Parathyroid adenoma (tissue), 2 donors: ENCODE measurements around the gene EEF1AKMT4.

Experiments
- H2AFZ ChIP-seq: fragments of 300-600 bp; sonication (generic); one replicate; pipeline ENCODE4 v1.7.0; 2017; ENCODE audit warnings: antibody characterized with exemption, mild to moderate bottlenecking
- H3K27ac ChIP-seq: fragments of 300-600 bp; sonication (generic); one replicate; pipeline ENCODE4 v1.7.0; 2017
- H3K27me3 ChIP-seq: fragments of 300-600 bp; sonication (generic); one replicate; pipeline ENCODE4 v1.7.0; 2017; ENCODE audit warnings: low read length; ENCODE audit not compliant: control insufficient read depth, insufficient read depth
- H3K36me3 ChIP-seq: fragments of 300-600 bp; sonication (generic); one replicate; pipeline ENCODE4 v1.7.0; 2017; ENCODE audit warnings: low read length; ENCODE audit not compliant: control insufficient read depth, insufficient read depth
- H3K4me1 ChIP-seq: fragments of 300-600 bp; sonication (generic); one replicate; pipeline ENCODE4 v1.7.0; 2017; ENCODE audit warnings: control low read depth
- H3K4me2 ChIP-seq: fragments of 300-600 bp; sonication (generic); one replicate; pipeline ENCODE4 v1.7.0; 2017; ENCODE audit warnings: low read length
- H3K4me3 ChIP-seq: fragments of 300-600 bp; sonication (generic); one replicate; pipeline ENCODE4 v1.7.0; 2017; ENCODE audit warnings: low read depth, low read length
- H3K79me2 ChIP-seq: fragments of 300-600 bp; sonication (generic); one replicate; pipeline ENCODE4 v1.7.0; 2017; ENCODE audit warnings: control low read depth
- H3K9ac ChIP-seq: fragments of 300-600 bp; sonication (generic); one replicate; pipeline ENCODE4 v1.7.0; 2017; ENCODE audit warnings: mild to moderate bottlenecking
- H3K9me3 ChIP-seq: fragments of 300-600 bp; sonication (generic); one replicate; pipeline ENCODE4 v1.7.0; 2017; ENCODE audit warnings: low read length; ENCODE audit not compliant: control insufficient read depth
- CTCF ChIP-seq: fragments of 300-600 bp; sonication (generic); IDR thresholded peaks from one replicate; pipeline ENCODE4 v1.7.0; 2017; ENCODE audit warnings: antibody characterized with exemption, mild to moderate bottlenecking
- donor health status: primary hyperparathyroidism.

Gene EEF1AKMT4

GRCh38 chr3:184237211-184237610, 12.3 kb upstream of the EEF1AKMT4 start:
- no peak overlapping the region for H3K27ac ChIP-seq
- no peak overlapping the region for H3K4me2 ChIP-seq
- no peaks in the 10 kb centered on the region for H3K27me3 ChIP-seq
- H3K36me3 ChIP-seq: no peaks in the 10 kb centered on the region
- H3K9ac ChIP-seq: no peak overlapping the region
- no peaks in the 10 kb centered on the region for H3K79me2 ChIP-seq
- no peak for TF ChIP-seq CTCF
- H3K4me1 ChIP-seq: peaks cover 10% of the 10 kb centered on the region
- no peak overlapping the region for H2AFZ ChIP-seq
- H3K9me3 ChIP-seq: no peaks in the 10 kb centered on the region
- H3K4me3 ChIP-seq: no peak overlapping the region

- H3K9ac ChIP-seq: no peak overlapping the region
- H3K4me2 ChIP-seq: no peak overlapping the region
- no peaks in the 10 kb centered on the region for H3K36me3 ChIP-seq
- no peaks in the 10 kb centered on the region for H3K79me2 ChIP-seq
- no peak overlapping the region for H3K4me3 ChIP-seq
- H3K27me3 ChIP-seq: no peaks in the 10 kb centered on the region
- H3K4me1 ChIP-seq: peaks cover 12% of the 10 kb centered on the region
- no peaks in the 10 kb centered on the region for H3K9me3 ChIP-seq
- TF ChIP-seq CTCF: no peak
- no peak overlapping the region for H3K27ac ChIP-seq
- H2AFZ ChIP-seq: no peak overlapping the region
Measured at GRCh38 chr3:184237807-184238206, 11.7 kb upstream of the EEF1AKMT4 start.

GRCh38 chr3:184238246-184238818, 11.1 kb upstream of the EEF1AKMT4 start:
- H3K9ac ChIP-seq: no peak overlapping the region

GRCh38 chr3:184239221-184239620, 10.3 kb upstream of the EEF1AKMT4 start:
- no peaks in the 10 kb centered on the region for H3K27me3 ChIP-seq
- H2AFZ ChIP-seq: no peak overlapping the region
- no peak for TF ChIP-seq CTCF
- no peaks in the 10 kb centered on the region for H3K79me2 ChIP-seq
- no peak overlapping the region for H3K9ac ChIP-seq
- H3K4me1 ChIP-seq: peaks cover 10% of the 10 kb centered on the region
- no peaks in the 10 kb centered on the region for H3K36me3 ChIP-seq
- H3K4me2 ChIP-seq: no peak overlapping the region
- H3K9me3 ChIP-seq: no peaks in the 10 kb centered on the region
- no peak overlapping the region for H3K4me3 ChIP-seq
- H3K27ac ChIP-seq: no peak overlapping the region

More at GRCh38 chr3:184238246-184238818, 11.1 kb upstream of the EEF1AKMT4 start:
- Histone ChIP-seq H3K79me2 (no peaks in the 10 kb centered on the region), H3K4me3 (no peak overlapping the region), H3K36me3 (no peaks in the 10 kb centered on the region), H3K4me2 (no peak overlapping the region), H3K27ac (no peak overlapping the region), H3K4me1 (peaks cover 12% of the 10 kb centered on the region), H2AFZ (no peak overlapping the region), H3K27me3 (no peaks in the 10 kb centered on the region), H3K9me3 (no peaks in the 10 kb centered on the region)
- no peak for TF ChIP-seq CTCF

- Histone ChIP-seq H3K4me1 (peaks cover 5% of the 10 kb centered on the region), H3K27ac (no peak overlapping the region), H2AFZ (no peak overlapping the region), H3K9ac (no peak overlapping the region), H3K36me3 (no peaks in the 10 kb centered on the region), H3K79me2 (no peaks in the 10 kb centered on the region), H3K4me3 (no peak overlapping the region), H3K9me3 (no peaks in the 10 kb centered on the region), H3K4me2 (no peak overlapping the region), H3K27me3 (no peaks in the 10 kb centered on the region)
- no peak for TF ChIP-seq CTCF
Measured at GRCh38 chr3:184239708-184240107, 9.8 kb upstream of the EEF1AKMT4 start.
